T-helper 1 cell treated with Interleukin-12 subunit alpha and Interleukin-12 subunit beta and Interleukin-4 antibody, amounts not matched to agents 30 μg/mL and 1 μg/mL, for 36 hours (primary cell): ENCODE results near the gene DNAH7.

Experiments used
- H3K27ac Mint-ChIP-seq: one replicate; pipeline ENCODE4 v1.8.0; 2021; ENCODE audit warnings: mild to moderate bottlenecking, mixed read lengths
- H3K27me3 Mint-ChIP-seq: one replicate; pipeline ENCODE4 v1.8.0; 2021; ENCODE audit warnings: low read depth, mixed read lengths
- H3K36me3 Mint-ChIP-seq: one replicate; pipeline ENCODE4 v1.8.0; 2021; ENCODE audit warnings: low read depth, mixed read lengths
- H3K4me1 Mint-ChIP-seq: one replicate; pipeline ENCODE4 v1.8.0; 2021; ENCODE audit warnings: low read depth, mixed read lengths
- H3K4me3 Mint-ChIP-seq: one replicate; pipeline ENCODE4 v1.8.0; 2021; ENCODE audit warnings: mild to moderate bottlenecking, moderate library complexity, mixed read lengths
- H3K9me3 Mint-ChIP-seq: one replicate; pipeline ENCODE4 v1.8.0; 2021; ENCODE audit warnings: mixed read lengths

Gene DNAH7

GRCh38 chr2:195902857-195903256 lies 165.8 kb downstream of the DNAH7 start:
- H3K4me1 Mint-ChIP-seq = no peaks in the 10 kb centered on the region
- no peak overlapping the region for H3K4me3 Mint-ChIP-seq
- no peaks in the 10 kb centered on the region for H3K9me3 Mint-ChIP-seq
- H3K27me3 Mint-ChIP-seq = peaks cover 11% of the 10 kb centered on the region
- H3K27ac Mint-ChIP-seq = no peak overlapping the region
- no peaks in the 10 kb centered on the region for H3K36me3 Mint-ChIP-seq

DNA sequence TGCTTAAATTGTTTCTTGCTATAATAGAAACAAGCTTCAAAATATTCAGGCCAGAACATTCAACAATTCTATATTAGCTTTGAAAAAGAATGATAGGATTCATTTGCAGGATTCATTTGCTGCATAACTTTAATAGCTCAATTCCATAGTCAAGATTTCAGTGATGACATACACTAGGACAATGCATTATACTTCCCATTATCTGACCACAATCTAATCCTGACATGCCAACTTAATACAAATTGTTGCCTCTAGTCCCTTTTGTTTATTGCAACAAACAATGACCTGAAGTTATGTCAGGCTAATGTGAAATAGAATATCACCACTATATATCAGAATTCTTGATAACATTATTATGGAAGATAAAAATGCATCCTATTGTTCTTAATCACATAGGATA lies 169.4 kb downstream of the DNAH7 start:
- Mint-ChIP-seq H3K4me1 (no peaks in the 10 kb centered on the region), H3K9me3 (no peaks in the 10 kb centered on the region), H3K36me3 (no peaks in the 10 kb centered on the region), H3K27ac (no peak overlapping the region), H3K4me3 (no peak overlapping the region), H3K27me3 (peaks cover 7% of the 10 kb centered on the region)

- H3K4me1 Mint-ChIP-seq = no peaks in the 10 kb centered on the region
- H3K9me3 Mint-ChIP-seq = no peaks in the 10 kb centered on the region
- no peak overlapping the region for H3K27ac Mint-ChIP-seq
- no peak overlapping the region for H3K4me3 Mint-ChIP-seq
- peaks cover 7% of the 10 kb centered on the region for H3K27me3 Mint-ChIP-seq
- no peaks in the 10 kb centered on the region for H3K36me3 Mint-ChIP-seq
These were observed 170.0 kb downstream of the DNAH7 start for GRCh38 chr2:195898505-195899191.

- Mint-ChIP-seq H3K36me3 (no peaks in the 10 kb centered on the region), H3K4me1 (no peaks in the 10 kb centered on the region), H3K27me3 (no peaks in the 10 kb centered on the region), H3K27ac (no peak overlapping the region), H3K4me3 (no peak overlapping the region), H3K9me3 (no peaks in the 10 kb centered on the region)
These were observed 177.6 kb downstream of the DNAH7 start for GRCh38 chr2:195891081-195891480.

DNA sequence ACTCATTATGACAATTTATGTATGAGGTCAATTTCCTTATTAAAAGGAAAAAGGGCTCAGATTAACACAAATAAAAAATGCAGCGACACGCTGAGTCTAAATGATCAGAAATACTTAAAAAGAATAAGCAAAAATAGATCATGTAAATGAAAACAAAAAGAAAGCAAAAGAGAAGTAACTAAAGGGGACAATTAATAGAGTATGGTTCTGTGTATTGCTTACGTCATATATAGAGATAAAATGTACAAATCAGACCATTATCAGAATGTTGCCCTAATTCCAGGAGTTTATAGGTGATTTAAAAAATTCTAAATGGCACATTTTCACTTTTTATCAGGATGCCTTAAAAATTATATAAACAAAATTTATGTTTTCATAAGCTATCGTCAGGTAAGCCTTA lies 189.5 kb downstream of the DNAH7 start:
- no peaks in the 10 kb centered on the region for H3K4me1 Mint-ChIP-seq
- H3K36me3 Mint-ChIP-seq = no peaks in the 10 kb centered on the region
- peaks cover 7% of the 10 kb centered on the region for H3K27me3 Mint-ChIP-seq
- no peaks in the 10 kb centered on the region for H3K9me3 Mint-ChIP-seq
- no peak overlapping the region for H3K4me3 Mint-ChIP-seq
- no peak overlapping the region for H3K27ac Mint-ChIP-seq

DNA sequence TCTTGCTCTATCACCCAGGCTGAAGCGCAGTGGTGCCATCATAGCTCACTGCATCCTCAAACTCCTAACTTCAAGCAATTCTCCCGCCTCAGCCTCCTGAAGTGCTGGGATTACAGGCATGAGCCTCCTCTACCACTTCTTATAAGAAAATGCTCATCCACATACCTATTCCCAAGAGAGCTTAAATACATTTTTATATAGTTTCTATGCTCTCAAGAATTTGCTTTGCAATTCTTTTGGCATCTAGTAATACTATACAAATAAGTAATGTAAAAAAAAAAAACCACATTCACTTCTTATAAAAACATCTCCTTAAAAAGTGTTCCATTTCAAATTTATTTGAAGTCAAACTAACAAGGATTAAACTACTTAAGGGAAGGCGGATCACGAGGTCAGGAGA lies 197.3 kb downstream of the DNAH7 start:
- Mint-ChIP-seq H3K4me1 (no peaks in the 10 kb centered on the region), H3K9me3 (no peaks in the 10 kb centered on the region), H3K4me3 (no peak overlapping the region), H3K27ac (no peak overlapping the region), H3K36me3 (no peaks in the 10 kb centered on the region), H3K27me3 (peaks cover 10% of the 10 kb centered on the region)

DNA sequence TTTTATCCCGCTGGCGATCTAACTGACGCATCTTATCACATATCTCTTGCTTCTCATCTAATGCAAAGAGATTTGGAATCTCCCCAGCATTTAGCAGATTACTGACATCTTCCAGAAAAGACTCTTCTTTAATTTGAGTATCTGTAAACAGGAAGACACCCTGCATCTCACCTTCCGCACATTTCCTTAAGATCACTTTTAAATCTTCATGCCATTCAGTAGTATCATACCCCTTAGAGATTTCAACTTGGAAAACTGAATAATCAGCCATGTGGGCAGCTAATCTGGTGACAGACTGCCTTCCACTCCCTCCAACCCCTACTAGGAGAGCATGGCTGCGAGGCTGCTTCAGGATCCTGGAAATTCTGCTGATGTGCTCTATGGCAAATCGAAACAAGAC lies 204.3 kb downstream of the DNAH7 start:
- peaks cover 4% of the 10 kb centered on the region for H3K4me1 Mint-ChIP-seq
- H3K4me3 Mint-ChIP-seq = no peak overlapping the region
- no peaks in the 10 kb centered on the region for H3K36me3 Mint-ChIP-seq
- H3K27ac Mint-ChIP-seq = no peak overlapping the region
- H3K27me3 Mint-ChIP-seq = no peaks in the 10 kb centered on the region
- H3K9me3 Mint-ChIP-seq = no peaks in the 10 kb centered on the region

- Mint-ChIP-seq H3K4me1 (peaks cover 4% of the 10 kb centered on the region), H3K27ac (no peak overlapping the region), H3K9me3 (no peaks in the 10 kb centered on the region), H3K27me3 (no peaks in the 10 kb centered on the region), H3K4me3 (no peak overlapping the region), H3K36me3 (no peaks in the 10 kb centered on the region)
These were observed 205.1 kb downstream of the DNAH7 start for GRCh38 chr2:195863564-195863963.

DNA sequence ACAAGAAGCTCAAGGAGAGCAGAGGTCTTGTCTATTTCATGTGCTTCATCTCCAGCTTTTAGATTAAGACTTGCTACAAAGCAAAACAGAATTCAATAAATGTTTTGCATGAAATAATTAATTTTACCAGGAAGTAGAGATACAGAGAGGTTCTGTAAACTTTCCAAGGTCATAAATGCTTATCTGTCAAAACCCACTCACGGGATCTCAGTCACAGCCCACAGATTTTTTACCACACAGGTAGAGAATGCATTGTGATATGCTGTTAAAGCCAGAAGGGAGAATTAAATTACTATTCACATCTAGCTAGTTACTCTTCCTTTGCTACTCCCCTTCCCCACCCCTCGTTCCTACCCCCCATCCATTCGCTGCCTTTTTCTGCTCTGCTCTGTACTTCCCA lies 205.5 kb downstream of the DNAH7 start:
- Mint-ChIP-seq H3K27me3 (peaks cover 2% of the 10 kb centered on the region), H3K36me3 (no peaks in the 10 kb centered on the region), H3K4me1 (peaks cover 4% of the 10 kb centered on the region), H3K4me3 (no peak overlapping the region), H3K27ac (no peak overlapping the region), H3K9me3 (no peaks in the 10 kb centered on the region)

DNA sequence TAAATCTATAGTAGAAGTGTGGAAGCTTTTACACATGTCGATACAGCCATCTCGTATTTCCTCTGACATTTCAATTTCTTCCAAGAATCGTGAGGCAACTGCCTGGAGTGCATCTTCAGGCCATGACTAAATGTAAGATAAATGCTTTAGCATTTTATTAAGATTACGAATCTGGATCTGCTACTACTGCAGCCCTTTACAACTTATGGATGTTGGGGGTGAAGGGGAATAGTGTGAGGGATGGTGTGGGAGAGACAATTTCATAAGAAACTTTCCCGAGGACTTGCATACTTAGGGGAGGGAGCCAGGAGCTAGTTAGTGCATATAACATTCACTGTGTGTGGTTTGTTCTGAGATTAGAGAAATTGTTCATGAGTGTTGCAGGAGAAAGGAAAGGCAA lies 206.8 kb downstream of the DNAH7 start:
- Mint-ChIP-seq H3K4me1 (peaks cover 4% of the 10 kb centered on the region), H3K27me3 (peaks cover 4% of the 10 kb centered on the region), H3K36me3 (no peaks in the 10 kb centered on the region), H3K9me3 (no peaks in the 10 kb centered on the region), H3K27ac (no peak overlapping the region), H3K4me3 (no peak overlapping the region)

- no peak overlapping the region for H3K27ac Mint-ChIP-seq
- H3K9me3 Mint-ChIP-seq = no peaks in the 10 kb centered on the region
- peaks cover 4% of the 10 kb centered on the region for H3K4me1 Mint-ChIP-seq
- H3K27me3 Mint-ChIP-seq = peaks cover 4% of the 10 kb centered on the region
- H3K4me3 Mint-ChIP-seq = no peak overlapping the region
- H3K36me3 Mint-ChIP-seq = no peaks in the 10 kb centered on the region
These were observed 209.1 kb downstream of the DNAH7 start for GRCh38 chr2:195859513-195859912.

- Mint-ChIP-seq H3K4me3 (no peak overlapping the region), H3K9me3 (no peaks in the 10 kb centered on the region), H3K36me3 (no peaks in the 10 kb centered on the region), H3K27ac (no peak overlapping the region), H3K27me3 (peaks cover 4% of the 10 kb centered on the region), H3K4me1 (no peaks in the 10 kb centered on the region)
These were observed 211.5 kb downstream of the DNAH7 start for GRCh38 chr2:195857132-195857531.

GRCh38 chr2:195850764-195851163 lies 217.9 kb downstream of the DNAH7 start:
- no peaks in the 10 kb centered on the region for H3K9me3 Mint-ChIP-seq
- no peaks in the 10 kb centered on the region for H3K27me3 Mint-ChIP-seq
- H3K4me1 Mint-ChIP-seq = no peaks in the 10 kb centered on the region
- H3K36me3 Mint-ChIP-seq = no peaks in the 10 kb centered on the region
- no peak overlapping the region for H3K27ac Mint-ChIP-seq
- no peak overlapping the region for H3K4me3 Mint-ChIP-seq

GRCh38 chr2:195848119-195848899 lies 220.3 kb downstream of the DNAH7 start:
- Mint-ChIP-seq H3K27ac (no peak overlapping the region), H3K36me3 (no peaks in the 10 kb centered on the region), H3K9me3 (no peaks in the 10 kb centered on the region), H3K4me1 (no peaks in the 10 kb centered on the region), H3K27me3 (no peaks in the 10 kb centered on the region), H3K4me3 (no peak overlapping the region)

DNA sequence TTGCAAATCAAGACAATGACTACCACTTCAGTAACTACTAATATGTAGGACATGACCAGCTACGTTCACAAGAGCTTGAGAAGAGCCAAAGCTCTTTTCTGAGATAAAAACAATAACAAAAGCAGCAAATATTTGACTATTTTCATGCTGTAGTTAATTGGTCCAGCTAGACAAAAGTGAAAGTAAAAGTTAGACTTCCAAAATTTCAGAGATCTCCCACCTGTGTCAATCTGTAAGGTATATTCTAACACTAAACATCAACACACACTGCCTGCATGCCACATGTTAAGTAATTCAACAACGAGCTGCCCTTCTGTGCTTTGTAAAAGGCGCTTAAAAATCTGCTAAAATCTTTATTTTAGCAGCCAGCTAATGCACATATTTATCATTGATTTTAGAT lies 225.7 kb downstream of the DNAH7 start:
- H3K27me3 Mint-ChIP-seq = peaks cover 8% of the 10 kb centered on the region
- H3K4me1 Mint-ChIP-seq = peaks cover 6% of the 10 kb centered on the region
- no peak overlapping the region for H3K4me3 Mint-ChIP-seq
- H3K9me3 Mint-ChIP-seq = no peaks in the 10 kb centered on the region
- no peaks in the 10 kb centered on the region for H3K36me3 Mint-ChIP-seq
- no peak overlapping the region for H3K27ac Mint-ChIP-seq
